ENCODE data around the gene HRH2. TPM values are rescaled to one million over a fixed set of nuclear protein-coding genes. Genes with fewer than 3 reads are reported as not detected.

Gene HRH2
- total and polyA plus RNA-seq, 4 donors: 1.8 to 36.1 (median 9.9) TPM

DNA sequence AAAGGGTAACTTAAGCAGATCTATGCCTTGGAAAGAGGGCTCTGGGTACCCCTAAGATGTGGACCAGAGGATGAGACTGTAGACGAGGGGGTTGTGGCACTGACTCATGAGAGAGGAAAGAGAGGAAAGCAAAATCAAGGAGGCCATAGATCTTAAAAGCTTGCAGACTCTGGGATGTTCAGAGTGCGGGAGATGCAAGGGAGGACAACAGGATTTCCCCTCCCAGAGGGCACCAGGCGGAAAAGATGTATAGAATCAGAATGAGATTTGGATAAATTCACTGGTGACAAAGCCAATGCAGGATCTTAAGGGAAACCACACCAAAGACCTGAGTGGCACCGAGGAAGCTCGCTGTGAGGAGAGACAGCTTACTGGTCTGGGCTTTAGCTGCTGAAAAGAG is 27.1 kb downstream of the HRH2 start:
- 90% methylated on average over 5 of the region's 5 CpGs for WGBS, 2 donors
- Histone ChIP-seq H3K36me3 (ENCODE audit: control insufficient read depth in 4 of 4, insufficient read depth in 4 of 4, low read length in 4 of 4) (no peaks in the 10 kb centered on the region), H3K9ac (ENCODE audit: insufficient read depth in 1 of 2, low read length in 2 of 2) (no peak overlapping the region), H3K4me3 (no peak overlapping the region), H3K9me3 (ENCODE audit: control insufficient read depth in 4 of 4, insufficient read depth in 3 of 4, low read length in 3 of 4) (peaks cover 0 to 12% (median 0%) of the 10 kb centered on the region in 4 donors), H3K27me3 (ENCODE audit: control insufficient read depth in 3 of 3, insufficient read depth in 3 of 3, low read length in 2 of 3) (peaks cover 0 to 12% (median 11%) of the 10 kb centered on the region in 3 donors), H3K4me1 (ENCODE audit: control insufficient read depth in 5 of 5, insufficient read depth in 5 of 5, low read length in 5 of 5) (peaks cover 0 to 34% (median 5%) of the 10 kb centered on the region in 5 donors), H3K27ac (ENCODE audit: low read depth in 1 of 2, low read length in 1 of 2) (peak overlapping the region in 1 of 2 donors; percentile 10)
- TF ChIP-seq, protein P1, sequence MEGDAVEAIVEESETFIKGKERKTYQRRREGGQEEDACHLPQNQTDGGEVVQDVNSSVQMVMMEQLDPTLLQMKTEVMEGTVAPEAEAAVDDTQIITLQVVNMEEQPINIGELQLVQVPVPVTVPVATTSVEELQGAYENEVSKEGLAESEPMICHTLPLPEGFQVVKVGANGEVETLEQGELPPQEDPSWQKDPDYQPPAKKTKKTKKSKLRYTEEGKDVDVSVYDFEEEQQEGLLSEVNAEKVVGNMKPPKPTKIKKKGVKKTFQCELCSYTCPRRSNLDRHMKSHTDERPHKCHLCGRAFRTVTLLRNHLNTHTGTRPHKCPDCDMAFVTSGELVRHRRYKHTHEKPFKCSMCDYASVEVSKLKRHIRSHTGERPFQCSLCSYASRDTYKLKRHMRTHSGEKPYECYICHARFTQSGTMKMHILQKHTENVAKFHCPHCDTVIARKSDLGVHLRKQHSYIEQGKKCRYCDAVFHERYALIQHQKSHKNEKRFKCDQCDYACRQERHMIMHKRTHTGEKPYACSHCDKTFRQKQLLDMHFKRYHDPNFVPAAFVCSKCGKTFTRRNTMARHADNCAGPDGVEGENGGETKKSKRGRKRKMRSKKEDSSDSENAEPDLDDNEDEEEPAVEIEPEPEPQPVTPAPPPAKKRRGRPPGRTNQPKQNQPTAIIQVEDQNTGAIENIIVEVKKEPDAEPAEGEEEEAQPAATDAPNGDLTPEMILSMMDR (IDR thresholded peaks at IDR 0.05; ENCODE audit: control extremely low read depth, extremely low read depth): no peak
- DNase-seq (no peak), ATAC-seq (ENCODE audit: insufficient read depth, low FRiP score) (no peak)

DNA sequence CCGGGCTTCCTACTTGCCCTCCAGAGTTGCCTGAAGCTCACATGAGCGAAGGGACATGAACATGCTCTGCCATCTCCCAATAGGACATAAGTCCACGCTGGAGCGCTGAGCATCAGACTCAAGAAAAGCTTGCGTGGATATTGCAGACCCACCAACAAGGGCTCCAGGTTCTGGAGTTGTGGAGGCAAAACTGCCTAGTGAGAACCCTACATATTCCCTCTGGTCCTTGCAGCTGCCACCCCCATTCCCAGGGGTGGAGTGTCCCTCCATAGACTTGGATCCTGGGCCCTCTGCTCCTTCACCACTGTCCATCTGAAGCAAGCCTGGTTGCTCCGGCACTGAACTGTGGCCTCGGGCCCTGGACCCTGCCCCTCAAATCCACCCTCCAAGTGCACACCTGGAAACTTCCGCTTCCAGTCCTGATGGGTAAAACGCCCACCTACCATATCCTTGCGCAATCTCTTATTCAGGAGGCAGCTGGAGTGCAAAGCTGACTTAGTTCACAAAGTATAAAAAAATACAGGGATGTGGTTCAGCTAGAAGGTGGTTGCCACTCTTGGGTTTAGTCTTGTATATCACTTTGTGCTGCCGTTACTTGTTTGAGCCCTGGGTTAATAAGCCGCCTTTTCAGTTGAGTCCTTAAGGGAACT is 28.0 kb downstream of the HRH2 start:
- Histone ChIP-seq H3K9ac (ENCODE audit: insufficient read depth in 1 of 2, low read length in 2 of 2) (no peak overlapping the region), H3K4me1 (ENCODE audit: control insufficient read depth in 5 of 5, insufficient read depth in 5 of 5, low read length in 5 of 5) (peaks cover 0 to 29% (median 5%) of the 10 kb centered on the region in 5 donors), H3K4me3 (no peak overlapping the region), H3K9me3 (ENCODE audit: control insufficient read depth in 4 of 4, insufficient read depth in 3 of 4, low read length in 3 of 4) (peaks cover 0 to 9% (median 0%) of the 10 kb centered on the region in 4 donors), H3K36me3 (ENCODE audit: control insufficient read depth in 4 of 4, insufficient read depth in 4 of 4, low read length in 4 of 4) (no peaks in the 10 kb centered on the region), H3K27me3 (ENCODE audit: control insufficient read depth in 3 of 3, insufficient read depth in 3 of 3, low read length in 2 of 3) (peaks cover 0 to 11% (median 4%) of the 10 kb centered on the region in 3 donors), H3K27ac (ENCODE audit: low read depth in 1 of 2, low read length in 1 of 2) (peak overlapping the region in 1 of 2 donors; percentile 91)
- TF ChIP-seq, protein P1 (IDR thresholded peaks at IDR 0.05; ENCODE audit: control extremely low read depth, extremely low read depth): no peak
- DNase-seq (peak in 1 of 3 donors; percentile 6), ATAC-seq (ENCODE audit: insufficient read depth, low FRiP score) (no peak)
- 83 to 89% methylated on average over 12 of the region's 12 CpGs for WGBS, 2 donors

DNA sequence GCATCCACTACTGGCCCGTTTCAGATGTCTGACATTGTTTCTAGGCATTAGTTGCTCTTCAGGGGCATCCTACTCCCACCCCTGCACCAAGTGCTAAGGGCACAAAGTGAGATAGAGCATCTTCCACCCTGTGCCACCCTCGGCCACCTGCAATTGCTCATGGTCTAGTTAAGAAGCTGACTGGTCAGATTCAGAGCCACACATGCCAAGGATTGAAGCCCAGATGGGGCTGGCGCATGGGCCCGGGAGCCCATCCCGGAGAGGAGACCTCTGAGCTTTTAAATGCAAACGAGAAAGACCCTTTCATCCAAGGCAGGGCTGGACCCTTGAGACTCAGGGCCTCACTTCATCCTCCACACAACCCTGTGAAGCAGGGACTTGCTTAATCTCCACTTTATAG is 28.5 kb downstream of the HRH2 start:
- H3K9ac ChIP-seq (ENCODE audit: insufficient read depth in 1 of 2, low read length in 2 of 2): no peak overlapping the region
- H3K4me3 ChIP-seq: no peak overlapping the region
- H3K36me3 ChIP-seq (ENCODE audit: control insufficient read depth in 4 of 4, insufficient read depth in 4 of 4, low read length in 4 of 4): no peaks in the 10 kb centered on the region
- peaks cover 0 to 23% (median 3%) of the 10 kb centered on the region in 5 donors for H3K4me1 ChIP-seq (ENCODE audit: control insufficient read depth in 5 of 5, insufficient read depth in 5 of 5, low read length in 5 of 5)
- DNase-seq: no peak
- H3K27ac ChIP-seq (ENCODE audit: low read depth in 1 of 2, low read length in 1 of 2): peak overlapping the region in 1 of 2 donors; percentile 91
- 80 to 94% methylated on average over 6 of the region's 6 CpGs for WGBS, 2 donors
- no peak for ATAC-seq (ENCODE audit: insufficient read depth, low FRiP score)
- TF ChIP-seq, protein P1 (IDR thresholded peaks at IDR 0.05; ENCODE audit: control extremely low read depth, extremely low read depth): no peak
- peaks cover 0 to 9% (median 0%) of the 10 kb centered on the region in 4 donors for H3K9me3 ChIP-seq (ENCODE audit: control insufficient read depth in 4 of 4, insufficient read depth in 3 of 4, low read length in 3 of 4)
- H3K27me3 ChIP-seq (ENCODE audit: control insufficient read depth in 3 of 3, insufficient read depth in 3 of 3, low read length in 2 of 3): peaks cover 0 to 9% (median 4%) of the 10 kb centered on the region in 3 donors
